Testis (tissue), 3 donors: ENCODE measurements around the gene ANTXR1. TPM values are rescaled to one million over a fixed set of nuclear protein-coding genes. Genes with fewer than 3 reads are reported as not detected.
"Not testable (repeated sequence)": the region's sequence is repeated elsewhere in the genome, so short reads cannot be mapped to it uniquely, and the experiment has no call there.

Experiments used
- DNase-seq: peaks from one replicate; pipeline ENCODE4 v3.0.0-alpha.2; 2019
- H3K27ac ChIP-seq, 2 donors: fragments of 200-600 bp; sonication (generic); one replicate each; pipeline ENCODE4 v1.5.1; 2019
- H3K27me3 ChIP-seq: fragments of 200-600 bp; sonication (generic); one replicate; pipeline ENCODE4 v1.5.1; 2019
- H3K36me3 ChIP-seq: fragments of 200-600 bp; sonication (generic); one replicate; pipeline ENCODE4 v1.5.1; 2017; ENCODE audit warnings: low read depth; ENCODE audit errors: missing control alignments
- H3K4me1 ChIP-seq: fragments of 200-600 bp; sonication (generic); one replicate; pipeline ENCODE4 v1.5.1; 2019
- H3K4me3 ChIP-seq, 2 donors: fragments of 200-600 bp; sonication (generic); one replicate each; pipeline ENCODE4 v1.5.1; 2017 to 2019
- H3K9me3 ChIP-seq: fragments of 200-600 bp; sonication (generic); one replicate; pipeline ENCODE4 v1.5.1; 2017
- CTCF ChIP-seq, 3 experiments: fragments of 450-650 bp in 2 of 3; fragments of 200-600 bp in 1 of 3; sonication (generic) in 1 of 3; IDR thresholded peaks; one replicate each; pipeline ENCODE4 v1.5.1; 2016 to 2019; ENCODE audit warnings: antibody characterized with exemption in 3 of 3, mild to moderate bottlenecking in 2 of 3, moderate library complexity in 1 of 3
- POLR2A ChIP-seq: fragments of 450-650 bp; IDR thresholded peaks from one replicate; pipeline ENCODE4 v1.6.1; 2017; ENCODE audit warnings: antibody characterized with exemption, mild to moderate bottlenecking, moderate library complexity
- WGBS, 2 donors: methylation state at CpG; one replicate each; pipeline ENCODE4 v1.1.5; 2018; 5-methylcytosine and 5-hydroxymethylcytosine counted together
- intact Hi-C: fragments of 100-400 bp; cut with DNase I; formaldehyde crosslinking; loops from one replicate; pipeline ENCODE4 v1.15.1; 2023; ENCODE audit warnings: low total_unique reads
- polyA plus RNA-seq: library from polyadenylated mRNA; stranded (reverse); fragments of 350-450 nt; fragmentation: Illumina TruSeq; extraction: RNeasy Lipid Tissue Mini Kit (QIAGEN cat#74804); gene quantifications from one replicate; pipeline ENCODE4 v1.2.3, GENCODE V29; 2014; ENCODE audit warnings: low read depth, low replicate concordance; ENCODE audit not compliant: insufficient read depth
- total RNA-seq, 2 donors: library from RNA; depleted of rRNA; stranded (reverse); fragments of >200 nt; gene quantifications; one replicate each; pipeline ENCODE4 v1.2.3, GENCODE V29; 2016

ANTXR1 gene
- total and polyA plus RNA-seq, 3 donors from 2014 or later = 16.6 to 35.7 (median 20.1) TPM

- intact Hi-C loops = no loop called here
- WGBS, 2 donors = 56 to 71% methylated on average over 5 of the region's 5 CpGs
- no peaks in the 10 kb centered on the region for H3K9me3 ChIP-seq
- DNase-seq = no peak
- no peak overlapping the region for H3K4me3 ChIP-seq
- H3K4me1 ChIP-seq = no peaks in the 10 kb centered on the region
- H3K27me3 ChIP-seq = no peaks in the 10 kb centered on the region
- no peak overlapping the region for H3K27ac ChIP-seq
- no peaks in the 10 kb centered on the region for H3K36me3 ChIP-seq
- no peak for TF ChIP-seq CTCF (IDR thresholded peaks at IDR 0.05)
- no peak for TF ChIP-seq POLR2A
Measured at GRCh38 chr2:69171116-69171896, 158.3 kb downstream of the ANTXR1 start.

GRCh38 chr2:69171897-69172525, 159.0 kb downstream of the ANTXR1 start:
- Histone ChIP-seq H3K4me3 (no peak overlapping the region), H3K36me3 (no peaks in the 10 kb centered on the region), H3K4me1 (peaks cover 3% of the 10 kb centered on the region), H3K27me3 (no peaks in the 10 kb centered on the region), H3K9me3 (no peaks in the 10 kb centered on the region), H3K27ac (no peak overlapping the region)
- intact Hi-C loops = no loop called here
- no peak for DNase-seq
- TF ChIP-seq CTCF (IDR thresholded peaks at IDR 0.05) (no peak), POLR2A (no peak)
- 65 to 68% methylated on average over 7 of the region's 7 CpGs for WGBS, 2 donors

GRCh38 chr2:69173706-69174105, 160.7 kb downstream of the ANTXR1 start:
- H3K4me3 ChIP-seq = no peak overlapping the region
- intact Hi-C loops = no loop called here
- no peak for DNase-seq
- H3K27me3 ChIP-seq = no peaks in the 10 kb centered on the region
- H3K4me1 ChIP-seq = peaks cover 12% of the 10 kb centered on the region
- no peaks in the 10 kb centered on the region for H3K36me3 ChIP-seq
- H3K9me3 ChIP-seq = no peaks in the 10 kb centered on the region
- H3K27ac ChIP-seq = no peak overlapping the region
- TF ChIP-seq POLR2A (no peak), CTCF (IDR thresholded peaks at IDR 0.05) (no peak)
- WGBS, 2 donors = 85 to 98% methylated on average over 1 of the region's 1 CpG

GRCh38 chr2:69174211-69174610, 161.2 kb downstream of the ANTXR1 start:
- H3K27me3 ChIP-seq, intact Hi-C loops, H3K4me3 ChIP-seq, H3K9me3 ChIP-seq, DNase-seq, H3K36me3 ChIP-seq, H3K27ac ChIP-seq: not testable (repeated sequence)
- H3K4me1 ChIP-seq = peaks cover 12% of the 10 kb centered on the region
- WGBS, 2 donors = 87 to 95% methylated on average over 5 of the region's 5 CpGs

- Histone ChIP-seq H3K9me3 (no peaks in the 10 kb centered on the region), H3K27ac (no peak overlapping the region), H3K4me1 (peaks cover 12% of the 10 kb centered on the region), H3K36me3 (no peaks in the 10 kb centered on the region), H3K27me3 (no peaks in the 10 kb centered on the region), H3K4me3 (no peak overlapping the region)
- TF ChIP-seq CTCF (IDR thresholded peaks at IDR 0.05) (no peak), POLR2A (no peak)
- WGBS, 2 donors = 83 to 92% methylated on average over 7 of the region's 7 CpGs
- no peak for DNase-seq
- intact Hi-C loops = no loop called here
Measured at GRCh38 chr2:69175790-69176715, 163.1 kb downstream of the ANTXR1 start.
